ENCODE results near the gene GCNT2. TPM values are rescaled to one million over a fixed set of nuclear protein-coding genes. Genes with fewer than 3 reads are reported as not detected.
"Not testable (repeated sequence)": the region's sequence is repeated elsewhere in the genome, so short reads cannot be mapped to it uniquely, and the experiment has no call there.

The GCNT2 gene
- total RNA-seq, 1 donor from 2014 or later, result 41.8 TPM

DNA sequence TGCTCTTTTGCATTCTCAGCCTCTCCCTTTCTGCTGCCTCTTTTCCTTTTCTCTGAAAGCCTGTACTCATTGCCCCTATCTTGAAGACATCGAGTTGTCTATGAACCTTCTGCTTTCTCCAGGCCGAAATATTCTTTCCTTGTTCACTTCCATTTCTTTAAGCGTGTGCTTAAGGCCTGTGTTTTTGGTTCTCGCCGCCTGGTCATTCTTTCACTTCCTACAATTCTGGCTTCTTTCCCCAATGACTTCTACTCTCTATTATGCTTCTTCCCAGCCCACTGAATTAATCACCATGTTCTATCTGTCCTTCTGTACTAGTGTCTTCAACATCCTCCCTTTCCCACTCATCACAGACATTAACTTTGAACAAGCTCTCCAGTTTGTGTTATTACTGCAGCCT, 103.7 kb downstream of the GCNT2 start:
- DNase-seq (no peak), ATAC-seq (no peak)
- intact Hi-C loops (cut with micrococcal nuclease), result no loop called here

- ATAC-seq (no peak), DNase-seq (no peak)
- intact Hi-C loops (cut with micrococcal nuclease), result no loop called here
These were observed 105.1 kb downstream of the GCNT2 start for GRCh38 chr6:10626154-10626741.

GRCh38 chr6:10627800-10628199, 106.6 kb downstream of the GCNT2 start:
- intact Hi-C loops (cut with micrococcal nuclease), result no loop called here
- no peak for ATAC-seq
- no peak for DNase-seq

- intact Hi-C loops (cut with micrococcal nuclease), result no loop called here
- ATAC-seq (no peak), DNase-seq (no peak)
These were observed 109.0 kb downstream of the GCNT2 start for GRCh38 chr6:10630178-10630577.

DNA sequence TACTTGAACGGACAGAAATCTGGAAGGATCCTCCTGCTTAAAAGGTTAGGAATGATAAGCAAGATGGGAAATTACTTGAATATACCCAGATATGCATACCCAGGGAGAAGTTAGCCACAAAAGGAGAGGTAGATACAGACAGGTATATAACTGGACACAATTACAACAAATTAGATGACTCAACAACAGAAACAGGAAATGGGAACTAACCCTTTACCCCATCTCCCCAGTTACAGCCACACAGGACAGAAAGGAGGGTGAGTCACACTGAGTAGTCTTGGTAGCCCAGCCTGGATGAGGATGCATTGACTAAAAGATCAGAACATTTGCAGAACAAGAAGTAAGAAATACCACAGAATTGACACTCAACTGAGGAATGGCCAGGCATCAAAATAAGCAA, 112.1 kb downstream of the GCNT2 start:
- intact Hi-C loops (cut with micrococcal nuclease), result no loop called here
- DNase-seq (no peak), ATAC-seq (no peak)

GRCh38 chr6:10640412-10640811, 119.3 kb downstream of the GCNT2 start:
- ATAC-seq, result no peak
- intact Hi-C loops (cut with micrococcal nuclease), result no loop called here
- no peak for DNase-seq

DNA sequence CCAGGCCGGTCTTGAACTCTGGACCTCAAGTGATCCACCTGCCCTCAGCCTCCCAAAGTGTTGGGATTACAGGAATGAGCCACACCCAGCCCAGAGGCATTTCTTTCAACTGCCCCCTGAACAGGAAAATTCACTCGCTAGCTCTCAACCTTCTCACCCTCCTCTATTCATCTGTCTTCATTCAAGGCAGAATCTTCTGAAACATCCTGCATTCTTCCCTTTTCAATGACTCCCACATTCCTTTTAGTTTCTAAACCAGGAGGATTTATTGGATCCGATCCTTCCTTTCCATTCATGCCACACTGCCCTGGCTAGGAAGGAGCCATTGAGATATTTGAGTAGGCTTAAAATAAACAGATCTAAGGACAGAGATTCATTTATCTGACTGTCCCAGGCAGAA, 120.4 kb downstream of the GCNT2 start:
- no peak for ATAC-seq
- intact Hi-C loops (cut with micrococcal nuclease), result no loop called here
- no peak for DNase-seq

- intact Hi-C loops (cut with micrococcal nuclease), result no loop called here
- DNase-seq (no peak), ATAC-seq (no peak)
These were observed 122.1 kb downstream of the GCNT2 start for GRCh38 chr6:10643201-10643651.

GRCh38 chr6:10644225-10644624, 123.1 kb downstream of the GCNT2 start:
- DNase-seq (no peak), ATAC-seq (no peak)
- intact Hi-C loops (cut with micrococcal nuclease), result no loop called here

- DNase-seq (no peak), ATAC-seq (no peak)
- intact Hi-C loops (cut with micrococcal nuclease), result no loop called here
These were observed 134.4 kb downstream of the GCNT2 start for GRCh38 chr6:10655508-10656055.

GRCh38 chr6:10658910-10659698, 138.0 kb downstream of the GCNT2 start:
- no peak for ATAC-seq
- intact Hi-C loops (cut with micrococcal nuclease), result no loop called here
- no peak for DNase-seq

- no peak for ATAC-seq
- DNase-seq, result no peak
- intact Hi-C loops (cut with micrococcal nuclease), result no loop called here
These were observed 138.7 kb downstream of the GCNT2 start for GRCh38 chr6:10659699-10660348.

DNA sequence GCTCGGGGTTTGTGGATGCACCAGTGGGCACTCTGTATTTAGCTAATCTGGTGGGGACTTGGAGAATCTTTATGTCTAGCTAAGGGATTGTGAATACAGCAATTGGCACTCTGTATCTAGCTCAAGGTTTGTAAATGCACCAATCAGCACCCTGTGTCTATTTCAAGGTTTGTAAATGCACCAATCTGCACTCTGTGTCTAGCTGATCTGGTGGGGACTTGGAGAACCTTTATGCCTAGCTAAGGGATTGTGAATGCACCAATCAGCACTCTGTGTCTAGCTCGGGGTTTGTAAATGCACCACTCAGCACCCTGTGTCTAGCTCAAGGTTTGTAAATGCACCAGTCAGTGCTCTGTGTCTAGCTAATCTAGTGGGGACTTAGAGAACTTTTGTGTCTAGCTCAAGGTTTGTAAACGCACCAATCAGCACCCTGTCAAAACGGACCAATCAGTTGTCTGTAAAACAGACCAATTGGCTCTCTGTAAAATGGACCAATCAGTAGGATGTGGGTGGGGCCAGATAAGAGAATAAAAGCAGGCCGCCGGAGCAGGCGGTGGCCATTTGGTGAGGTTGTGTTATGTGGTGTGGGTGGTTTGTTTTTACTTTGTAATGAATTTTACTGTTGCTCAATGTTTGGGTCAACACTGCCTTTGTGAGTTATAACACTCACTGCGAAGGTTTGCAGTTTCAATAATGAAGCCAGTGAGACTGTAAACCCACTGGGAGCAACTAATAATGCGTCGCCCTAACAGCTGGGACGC, 139.5 kb downstream of the GCNT2 start:
- intact Hi-C loops (cut with micrococcal nuclease); ATAC-seq: not testable (repeated sequence)

GRCh38 chr6:10662207-10662606, 141.1 kb downstream of the GCNT2 start:
- no peak for ATAC-seq
- intact Hi-C loops (cut with micrococcal nuclease), result no loop called here
- no peak for DNase-seq

More for the DNA sequence above, 139.5 kb downstream of the GCNT2 start:
- DNase-seq, result not testable (repeated sequence)

DNA sequence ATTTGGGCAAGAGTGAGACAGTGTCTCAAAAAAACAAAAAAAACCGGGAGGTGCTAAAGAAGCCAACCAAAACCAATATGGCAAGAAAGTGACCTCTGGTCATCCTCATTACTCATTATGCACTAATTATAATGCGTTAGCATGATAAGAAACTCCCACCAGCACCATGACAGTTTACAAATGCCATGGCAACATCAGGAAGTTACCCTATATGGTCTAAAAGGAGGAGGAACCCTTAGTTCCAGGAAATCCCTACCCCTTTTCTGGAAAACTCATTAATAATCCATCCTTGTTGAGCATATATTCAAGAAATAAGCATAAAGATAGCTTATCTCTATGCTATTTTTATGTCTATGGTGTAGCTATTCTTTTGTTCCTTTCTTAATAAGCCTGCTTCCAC, 141.6 kb downstream of the GCNT2 start:
- intact Hi-C loops (cut with micrococcal nuclease), result no loop called here
- no peak for ATAC-seq
- no peak for DNase-seq

- DNase-seq; intact Hi-C loops (cut with micrococcal nuclease); ATAC-seq: not testable (repeated sequence)
These were observed 144.4 kb downstream of the GCNT2 start for GRCh38 chr6:10665595-10665994.

GRCh38 chr6:10668126-10668917, 147.2 kb downstream of the GCNT2 start:
- DNase-seq (no peak), ATAC-seq (no peak)
- intact Hi-C loops (cut with micrococcal nuclease), result no loop called here

GRCh38 chr6:10676403-10676802, 155.3 kb downstream of the GCNT2 start:
- ATAC-seq, result no peak
- intact Hi-C loops (cut with micrococcal nuclease), result no loop called here
- DNase-seq, result no peak

DNA sequence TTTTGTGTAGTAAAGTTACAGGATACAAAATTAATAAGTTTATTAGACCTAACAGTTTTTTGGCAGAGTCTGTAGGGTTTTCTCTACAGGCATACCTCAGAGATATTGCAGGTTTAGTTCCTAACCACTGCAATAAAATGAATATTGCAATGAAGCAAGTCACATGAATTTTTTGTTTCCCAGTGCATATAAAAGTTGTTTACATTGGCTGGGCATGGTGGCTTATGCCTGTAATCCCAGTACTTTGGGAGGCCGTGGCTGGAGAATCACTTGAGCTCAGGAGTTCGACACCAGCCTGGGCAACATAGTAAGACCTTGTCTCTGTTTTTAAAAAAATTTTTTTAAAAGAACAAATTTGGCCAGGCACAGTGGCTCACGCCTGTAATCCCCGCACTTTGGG, 157.3 kb downstream of the GCNT2 start:
- no peak for DNase-seq
- ATAC-seq, result no peak
- intact Hi-C loops (cut with micrococcal nuclease), result no loop called here
